Loucy (cell line): ENCODE measurements around the gene RIC3.

Source experiments
- H2AFZ ChIP-seq: fragments of 200-600 bp; sonication (generic); 2 replicates; pipeline ENCODE4 v1.6.0; 2016; ENCODE audit warnings: antibody characterized with exemption, mild to moderate bottlenecking, low read length, moderate library complexity
- H3F3A ChIP-seq: fragments of 200-600 bp; 2 replicates; pipeline ENCODE4 v1.6.0; 2016; ENCODE audit warnings: antibody characterized with exemption, low read depth, mild to moderate bottlenecking
- H3K27me3 ChIP-seq: fragments of 200-600 bp; sonication (generic); 2 replicates; pipeline ENCODE4 v1.6.1; 2014; ENCODE audit warnings: low read length, mild to moderate bottlenecking; ENCODE audit not compliant: insufficient read depth, poor library complexity, severe bottlenecking
- H3K36me3 ChIP-seq: fragments of 200-600 bp; sonication (generic); 2 replicates; pipeline ENCODE4 v1.6.1; 2016; ENCODE audit warnings: low read length; ENCODE audit not compliant: insufficient read depth
- H3K4me1 ChIP-seq: fragments of 200-600 bp; sonication (generic); 2 replicates; pipeline ENCODE4 v1.5.1; 2014; ENCODE audit warnings: low read length, mild to moderate bottlenecking; ENCODE audit not compliant: insufficient read depth, poor library complexity, severe bottlenecking
- H3K4me2 ChIP-seq: fragments of 200-600 bp; sonication (generic); 2 replicates; pipeline ENCODE4 v1.6.0; 2014; ENCODE audit warnings: antibody characterized with exemption, low read length, low read depth, mild to moderate bottlenecking; ENCODE audit not compliant: poor library complexity, severe bottlenecking
- H3K4me3 ChIP-seq: fragments of 200-600 bp; sonication (generic); 2 replicates; pipeline ENCODE4 v1.5.1; 2014; ENCODE audit warnings: low read length, mild to moderate bottlenecking, mixed read lengths; ENCODE audit not compliant: poor library complexity, severe bottlenecking
- H3K79me2 ChIP-seq: fragments of 200-600 bp; sonication (generic); 2 replicates; pipeline ENCODE4 v1.6.1; 2014; ENCODE audit warnings: low read length; ENCODE audit not compliant: insufficient read depth
- H3K9ac ChIP-seq: fragments of 200-600 bp; sonication (generic); 2 replicates; pipeline ENCODE4 v1.6.0; 2014; ENCODE audit warnings: mild to moderate bottlenecking, low read depth, low read length, moderate library complexity; ENCODE audit not compliant: poor library complexity, severe bottlenecking
- H3K9me2 ChIP-seq: fragments of 200-600 bp; sonication (generic); replicated peaks from 2 replicates; pipeline ENCODE4 v1.6.1; 2016; ENCODE audit warnings: low read depth, low read length, mixed read lengths
- H3K9me3 ChIP-seq: fragments of 200-600 bp; sonication (generic); 2 replicates; pipeline ENCODE4 v1.6.1; 2014; ENCODE audit warnings: mild to moderate bottlenecking, antibody characterized with exemption, low read length, low read depth; ENCODE audit not compliant: insufficient read depth
- H4K20me1 ChIP-seq: fragments of 200-600 bp; sonication (generic); 2 replicates; pipeline ENCODE4 v1.6.0; 2014; ENCODE audit warnings: antibody characterized with exemption, low read length, mild to moderate bottlenecking; ENCODE audit not compliant: insufficient read depth, poor library complexity, severe bottlenecking
- EZH2phosphoT487 ChIP-seq: fragments of 200-600 bp; IDR thresholded peaks from 2 replicates; pipeline ENCODE4 v1.6.1; 2018; ENCODE audit warnings: antibody characterized with exemption, mild to moderate bottlenecking, moderate library complexity, borderline replicate concordance
- TF ChIP-seq, protein P1 (sequence below): fragments of 200-600 bp; sonication (generic); conservative IDR thresholded peaks from 2 replicates; pipeline ENCODE4 v1.5.1; 2014; ENCODE audit warnings: mild to moderate bottlenecking, antibody characterized with exemption, low read length

The RIC3 gene

DNA sequence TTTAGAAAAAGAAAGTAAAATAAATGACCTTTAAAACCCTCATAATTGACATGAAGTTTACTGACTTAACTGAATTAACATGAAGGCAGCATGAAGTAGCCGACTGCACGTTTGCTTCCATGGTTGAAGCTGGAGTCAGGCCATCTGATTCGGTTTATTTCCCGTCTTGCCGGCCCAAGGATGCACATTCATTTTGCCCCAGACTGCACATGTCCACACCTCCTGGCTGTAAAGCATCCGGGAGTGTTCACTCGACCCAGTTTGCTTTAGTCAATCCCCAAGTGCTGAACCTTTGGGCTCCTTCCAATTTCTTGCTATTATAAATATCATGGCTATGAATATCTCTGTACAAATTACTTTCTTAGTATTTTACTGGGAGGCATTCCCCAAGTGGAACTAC lies 105.5 kb downstream of the RIC3 start:
- H3K4me3 ChIP-seq: no peak overlapping the region
- no peaks in the 10 kb centered on the region for H4K20me1 ChIP-seq
- no peak overlapping the region for H3K4me2 ChIP-seq
- H3K27me3 ChIP-seq: no peaks in the 10 kb centered on the region
- no peaks in the 10 kb centered on the region for H3K36me3 ChIP-seq
- H3K9ac ChIP-seq: no peak overlapping the region
- no peaks in the 10 kb centered on the region for H3K9me3 ChIP-seq
- no peaks in the 10 kb centered on the region for H3K4me1 ChIP-seq
- H2AFZ ChIP-seq: no peak overlapping the region
- no peaks in the 10 kb centered on the region for H3K79me2 ChIP-seq
- no peaks in the 10 kb centered on the region for H3F3A ChIP-seq
- TF ChIP-seq EZH2phosphoT487: no peak
- TF ChIP-seq, protein P1, sequence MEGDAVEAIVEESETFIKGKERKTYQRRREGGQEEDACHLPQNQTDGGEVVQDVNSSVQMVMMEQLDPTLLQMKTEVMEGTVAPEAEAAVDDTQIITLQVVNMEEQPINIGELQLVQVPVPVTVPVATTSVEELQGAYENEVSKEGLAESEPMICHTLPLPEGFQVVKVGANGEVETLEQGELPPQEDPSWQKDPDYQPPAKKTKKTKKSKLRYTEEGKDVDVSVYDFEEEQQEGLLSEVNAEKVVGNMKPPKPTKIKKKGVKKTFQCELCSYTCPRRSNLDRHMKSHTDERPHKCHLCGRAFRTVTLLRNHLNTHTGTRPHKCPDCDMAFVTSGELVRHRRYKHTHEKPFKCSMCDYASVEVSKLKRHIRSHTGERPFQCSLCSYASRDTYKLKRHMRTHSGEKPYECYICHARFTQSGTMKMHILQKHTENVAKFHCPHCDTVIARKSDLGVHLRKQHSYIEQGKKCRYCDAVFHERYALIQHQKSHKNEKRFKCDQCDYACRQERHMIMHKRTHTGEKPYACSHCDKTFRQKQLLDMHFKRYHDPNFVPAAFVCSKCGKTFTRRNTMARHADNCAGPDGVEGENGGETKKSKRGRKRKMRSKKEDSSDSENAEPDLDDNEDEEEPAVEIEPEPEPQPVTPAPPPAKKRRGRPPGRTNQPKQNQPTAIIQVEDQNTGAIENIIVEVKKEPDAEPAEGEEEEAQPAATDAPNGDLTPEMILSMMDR: no peak
- no peaks in the 10 kb centered on the region for H3K9me2 ChIP-seq

DNA sequence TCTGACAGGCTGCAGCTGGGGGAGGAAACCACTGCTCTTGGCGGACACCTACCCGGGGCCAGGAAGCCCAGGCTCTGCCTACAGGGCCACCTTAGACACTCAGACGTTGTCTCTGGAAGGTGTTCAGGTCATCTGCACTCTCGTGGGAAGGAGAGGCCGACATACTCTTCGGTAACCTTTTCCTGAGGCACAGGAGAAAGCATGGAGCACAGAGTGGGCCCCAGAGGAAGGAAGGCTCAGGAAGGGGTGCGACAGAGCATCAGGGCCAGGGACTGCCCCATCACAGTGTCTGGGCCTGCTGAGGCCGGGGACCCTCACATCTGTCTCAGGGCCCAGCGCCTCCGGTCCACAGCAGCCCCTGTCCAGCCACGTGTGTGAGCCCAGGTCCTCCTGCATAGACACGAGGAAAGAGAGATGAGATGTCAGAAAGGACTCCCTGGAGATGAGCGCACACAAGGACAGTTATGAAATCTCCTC lies 106.0 kb downstream of the RIC3 start:
- Histone ChIP-seq H4K20me1 (no peaks in the 10 kb centered on the region), H3F3A (no peaks in the 10 kb centered on the region), H3K9me3 (no peaks in the 10 kb centered on the region), H3K27me3 (no peaks in the 10 kb centered on the region), H3K9ac (no peak overlapping the region), H3K36me3 (no peaks in the 10 kb centered on the region), H3K4me3 (no peak overlapping the region), H3K9me2 (no peaks in the 10 kb centered on the region), H3K4me2 (no peak overlapping the region), H2AFZ (no peak overlapping the region), H3K4me1 (no peaks in the 10 kb centered on the region), H3K79me2 (no peaks in the 10 kb centered on the region)
- TF ChIP-seq, protein P1: no peak
- TF ChIP-seq EZH2phosphoT487: no peak

DNA sequence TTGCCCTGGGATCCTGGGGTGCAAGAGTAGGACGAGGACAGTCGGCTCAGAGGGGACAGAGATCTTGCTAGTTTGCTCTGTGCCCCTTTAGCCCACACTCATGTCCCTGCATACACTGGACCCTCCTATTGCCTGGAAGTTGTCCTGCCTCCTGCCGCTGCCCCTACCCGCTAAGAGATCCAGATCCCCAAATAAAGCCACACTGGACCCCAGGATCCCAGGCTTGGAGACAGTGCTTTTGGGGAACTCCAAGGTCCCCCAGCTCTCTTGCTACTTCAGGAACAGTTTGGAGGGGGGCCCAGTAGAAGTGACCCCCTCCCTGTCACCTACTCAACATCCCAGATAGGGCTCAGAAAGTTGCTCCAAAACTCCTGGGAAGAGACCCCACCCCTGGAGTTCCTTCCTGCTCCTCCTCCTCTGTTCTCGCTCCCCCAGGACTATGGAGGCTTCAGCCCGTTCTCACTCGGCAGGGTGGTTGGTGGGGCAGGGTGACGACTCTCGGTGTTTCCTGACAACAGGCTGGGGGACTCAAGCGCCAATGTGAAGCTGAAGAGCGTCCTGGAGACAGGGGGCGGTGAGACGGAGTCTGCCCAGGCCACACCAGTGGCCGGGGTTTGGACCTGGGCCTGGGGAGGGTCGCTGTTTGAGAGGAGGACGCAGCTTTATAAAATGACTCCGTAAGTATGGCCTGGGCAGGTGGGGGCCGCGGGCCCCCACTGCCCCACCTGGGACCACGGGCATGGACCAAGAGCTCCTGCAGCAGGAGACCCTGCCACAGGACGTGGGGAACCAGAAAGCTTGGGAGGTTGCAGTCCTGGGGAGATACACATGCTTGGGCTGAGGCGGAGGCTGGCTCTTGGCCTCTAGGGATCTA lies 107.0 kb downstream of the RIC3 start:
- H3K79me2 ChIP-seq: no peaks in the 10 kb centered on the region
- no peak for TF ChIP-seq EZH2phosphoT487
- TF ChIP-seq, protein P1: no peak
- no peaks in the 10 kb centered on the region for H3K27me3 ChIP-seq
- H3K36me3 ChIP-seq: no peaks in the 10 kb centered on the region
- H3K9ac ChIP-seq: no peak overlapping the region
- no peak overlapping the region for H3K4me3 ChIP-seq
- H4K20me1 ChIP-seq: no peaks in the 10 kb centered on the region
- no peak overlapping the region for H2AFZ ChIP-seq
- no peaks in the 10 kb centered on the region for H3K4me1 ChIP-seq
- no peaks in the 10 kb centered on the region for H3F3A ChIP-seq
- H3K4me2 ChIP-seq: no peak overlapping the region
- H3K9me3 ChIP-seq: no peaks in the 10 kb centered on the region
- H3K9me2 ChIP-seq: no peaks in the 10 kb centered on the region
